Measurements from ENCODE around the gene PCDH9.

DNA sequence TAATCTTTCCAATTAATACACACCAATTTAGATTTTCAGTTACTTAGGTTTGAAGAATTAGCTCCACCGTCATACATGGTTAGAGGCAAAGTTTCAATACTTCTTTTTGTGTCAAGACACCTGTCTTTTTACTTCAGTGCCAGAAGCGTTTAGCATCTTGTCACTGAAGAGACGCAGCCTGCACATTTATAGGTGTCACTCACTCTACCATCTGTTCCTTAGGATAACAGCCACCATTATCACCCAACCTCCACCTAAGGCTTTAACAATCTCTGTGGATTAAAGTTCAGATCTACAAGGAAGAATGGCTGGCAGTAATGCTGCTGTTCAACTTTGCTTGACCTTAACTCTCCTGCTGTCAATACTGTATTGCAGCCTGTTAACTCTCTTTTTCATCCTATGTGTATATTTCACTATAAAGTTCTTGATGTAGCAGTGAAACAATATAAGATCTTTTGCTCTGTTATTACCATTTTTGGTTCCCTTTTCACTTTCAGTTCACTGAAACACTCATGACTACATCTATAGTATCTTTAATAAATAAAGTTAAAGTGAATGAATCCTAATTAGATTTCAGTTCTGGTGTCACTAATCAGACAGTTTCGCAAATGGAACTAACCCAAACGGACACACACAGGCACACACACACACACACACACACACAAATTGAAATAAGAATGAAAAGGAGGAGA, 435.6 kb downstream of the PCDH9 start:
- TF ChIP-seq, protein P1, sequence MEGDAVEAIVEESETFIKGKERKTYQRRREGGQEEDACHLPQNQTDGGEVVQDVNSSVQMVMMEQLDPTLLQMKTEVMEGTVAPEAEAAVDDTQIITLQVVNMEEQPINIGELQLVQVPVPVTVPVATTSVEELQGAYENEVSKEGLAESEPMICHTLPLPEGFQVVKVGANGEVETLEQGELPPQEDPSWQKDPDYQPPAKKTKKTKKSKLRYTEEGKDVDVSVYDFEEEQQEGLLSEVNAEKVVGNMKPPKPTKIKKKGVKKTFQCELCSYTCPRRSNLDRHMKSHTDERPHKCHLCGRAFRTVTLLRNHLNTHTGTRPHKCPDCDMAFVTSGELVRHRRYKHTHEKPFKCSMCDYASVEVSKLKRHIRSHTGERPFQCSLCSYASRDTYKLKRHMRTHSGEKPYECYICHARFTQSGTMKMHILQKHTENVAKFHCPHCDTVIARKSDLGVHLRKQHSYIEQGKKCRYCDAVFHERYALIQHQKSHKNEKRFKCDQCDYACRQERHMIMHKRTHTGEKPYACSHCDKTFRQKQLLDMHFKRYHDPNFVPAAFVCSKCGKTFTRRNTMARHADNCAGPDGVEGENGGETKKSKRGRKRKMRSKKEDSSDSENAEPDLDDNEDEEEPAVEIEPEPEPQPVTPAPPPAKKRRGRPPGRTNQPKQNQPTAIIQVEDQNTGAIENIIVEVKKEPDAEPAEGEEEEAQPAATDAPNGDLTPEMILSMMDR (IDR thresholded peaks at IDR 0.05; ENCODE audit: low read depth, low read length), result no peak
- TF ChIP-seq EZH2phosphoT487 (IDR thresholded peaks at IDR 0.05; ENCODE audit: low read depth), result no peak

Data from OCI-LY3 (cell line).